Mucosa of rectum (tissue), 2 donors: ENCODE measurements around the gene CDC26.

Experiments
- H3K27ac ChIP-seq, 2 donors: one replicate each; pipeline ENCODE4 v1.7.0; 2013; ENCODE audit warnings: inconsistent platforms in 2 of 2, low read depth in 2 of 2, low read length in 2 of 2
- H3K27me3 ChIP-seq, 2 donors: one replicate each; pipeline ENCODE4 v1.7.0; 2013; ENCODE audit warnings: low read length in 2 of 2; ENCODE audit not compliant: control insufficient read depth in 2 of 2, insufficient read depth in 2 of 2
- H3K36me3 ChIP-seq, 2 donors: one replicate each; pipeline ENCODE4 v1.7.0; 2013; ENCODE audit warnings: low read length in 2 of 2; ENCODE audit not compliant: control insufficient read depth in 2 of 2, insufficient read depth in 2 of 2
- H3K4me1 ChIP-seq, 2 donors: one replicate each; pipeline ENCODE4 v1.7.0; 2013; ENCODE audit warnings: low read length in 2 of 2, mild to moderate bottlenecking in 1 of 2; ENCODE audit not compliant: control insufficient read depth in 2 of 2, insufficient read depth in 2 of 2
- H3K4me3 ChIP-seq, 2 donors: one replicate each; pipeline ENCODE4 v1.7.0; 2013; ENCODE audit warnings: low read length in 2 of 2
- H3K9ac ChIP-seq, 2 donors: one replicate each; pipeline ENCODE4 v1.7.0; 2013; ENCODE audit warnings: low read length in 2 of 2, low read depth in 1 of 2, mild to moderate bottlenecking in 1 of 2
- H3K9me3 ChIP-seq, 2 donors: one replicate each; pipeline ENCODE4 v1.7.0; 2013; ENCODE audit warnings: low read length in 2 of 2; ENCODE audit not compliant: control insufficient read depth in 2 of 2
- donor health status: healthy.
- donor health status: Normal muscosa, but diverticular disease.

Gene CDC26

GRCh38 chr9:113309204-113309813 lies 33.9 kb upstream of the CDC26 start:
- H3K9ac ChIP-seq: no peak overlapping the region
- no peak overlapping the region for H3K27ac ChIP-seq

GRCh38 chr9:113307396-113307975 lies 32.1 kb upstream of the CDC26 start:
- no peak overlapping the region for H3K27ac ChIP-seq
- H3K36me3 ChIP-seq: no peaks in the 10 kb centered on the region

More at GRCh38 chr9:113309204-113309813, 33.9 kb upstream of the CDC26 start:
- Histone ChIP-seq H3K9me3 (no peaks in the 10 kb centered on the region), H3K4me1 (no peaks in the 10 kb centered on the region), H3K36me3 (no peaks in the 10 kb centered on the region), H3K4me3 (no peak overlapping the region), H3K27me3 (no peaks in the 10 kb centered on the region)

GRCh38 chr9:113306566-113306965 lies 31.2 kb upstream of the CDC26 start:
- Histone ChIP-seq H3K27me3 (no peaks in the 10 kb centered on the region), H3K36me3 (no peaks in the 10 kb centered on the region), H3K9me3 (no peaks in the 10 kb centered on the region), H3K27ac (no peak overlapping the region), H3K4me3 (no peak overlapping the region), H3K4me1 (peaks cover 0 to 4% of the 10 kb centered on the region in 2 donors), H3K9ac (no peak overlapping the region)

More at GRCh38 chr9:113307396-113307975, 32.1 kb upstream of the CDC26 start:
- H3K4me3 ChIP-seq: no peak overlapping the region
- no peaks in the 10 kb centered on the region for H3K27me3 ChIP-seq
- H3K4me1 ChIP-seq: peaks cover 0 to 4% of the 10 kb centered on the region in 2 donors
- no peaks in the 10 kb centered on the region for H3K9me3 ChIP-seq
- no peak overlapping the region for H3K9ac ChIP-seq

- H3K27me3 ChIP-seq: no peaks in the 10 kb centered on the region
- H3K9ac ChIP-seq: peak within 1 kb of the TSS in 1 of 2 donors; percentile 6
- H3K27ac ChIP-seq: no peak within 1 kb of the TSS
- no peaks in the 10 kb centered on the region for H3K36me3 ChIP-seq
- H3K9me3 ChIP-seq: no peaks in the 10 kb centered on the region
- H3K4me3 ChIP-seq: no peak within 1 kb of the TSS
- H3K4me1 ChIP-seq: peaks cover 0 to 12% of the 10 kb centered on the region in 2 donors
Measured at GRCh38 chr9:113302792-113303418, 27.5 kb upstream of the CDC26 start, which contains the start of gene RNF183. Gene RNF183 (minus strand): TSS chr9:113303376. CDS start chr9:113298184, 5,192 bp downstream.

GRCh38 chr9:113301548-113301947 lies 26.2 kb upstream of the CDC26 start:
- peaks cover 0 to 15% of the 10 kb centered on the region in 2 donors for H3K4me1 ChIP-seq
- H3K27me3 ChIP-seq: no peaks in the 10 kb centered on the region
- H3K9ac ChIP-seq: no peak overlapping the region
- no peak overlapping the region for H3K4me3 ChIP-seq
- H3K27ac ChIP-seq: no peak overlapping the region
- no peaks in the 10 kb centered on the region for H3K36me3 ChIP-seq
- H3K9me3 ChIP-seq: no peaks in the 10 kb centered on the region

- Histone ChIP-seq H3K4me3 (peak overlapping the region; percentile 4 to 59), H3K9ac (peak overlapping the region; percentile 11 to 14), H3K27me3 (no peaks in the 10 kb centered on the region)
Measured at GRCh38 chr9:113299800-113300292, 24.5 kb upstream of the CDC26 start.

GRCh38 chr9:113298924-113299770 lies 23.8 kb upstream of the CDC26 start:
- Histone ChIP-seq H3K36me3 (peaks cover 0 to under 1% of the 10 kb centered on the region in 2 donors), H3K9ac (no peak overlapping the region), H3K27me3 (no peaks in the 10 kb centered on the region), H3K4me3 (no peak overlapping the region), H3K27ac (no peak overlapping the region), H3K4me1 (peaks cover 0 to 16% of the 10 kb centered on the region in 2 donors), H3K9me3 (no peaks in the 10 kb centered on the region)

More at GRCh38 chr9:113299800-113300292, 24.5 kb upstream of the CDC26 start:
- no peaks in the 10 kb centered on the region for H3K9me3 ChIP-seq
- H3K4me1 ChIP-seq: peaks cover 0 to 16% of the 10 kb centered on the region in 2 donors
- no peak overlapping the region for H3K27ac ChIP-seq
- no peaks in the 10 kb centered on the region for H3K36me3 ChIP-seq

- Histone ChIP-seq H3K36me3 (peaks cover 4% of the 10 kb centered on the region in 2 donors), H3K9me3 (no peaks in the 10 kb centered on the region), H3K4me3 (no peak overlapping the region), H3K27ac (no peak overlapping the region), H3K9ac (no peak overlapping the region), H3K4me1 (peaks cover 0 to 16% of the 10 kb centered on the region in 2 donors), H3K27me3 (no peaks in the 10 kb centered on the region)
Measured at GRCh38 chr9:113298311-113298710, 22.9 kb upstream of the CDC26 start.

- Histone ChIP-seq H3K27ac (no peak overlapping the region), H3K9ac (no peak overlapping the region), H3K36me3 (peaks cover 14 to 16% of the 10 kb centered on the region in 2 donors), H3K9me3 (no peaks in the 10 kb centered on the region), H3K4me1 (peaks cover 0 to 12% of the 10 kb centered on the region in 2 donors), H3K27me3 (no peaks in the 10 kb centered on the region), H3K4me3 (no peak overlapping the region)
Measured at GRCh38 chr9:113296796-113297558, 21.6 kb upstream of the CDC26 start.
